Vagina (tissue), 2 donors: ENCODE data around the gene NDUFS7.

Experiments used
- POLR2A ChIP-seq, 2 donors: fragments of 450-650 bp; IDR thresholded peaks; one replicate each; pipeline ENCODE4 v1.6.1; 2017; ENCODE audit warnings: antibody characterized with exemption in 2 of 2, mild to moderate bottlenecking in 2 of 2, moderate library complexity in 2 of 2
- POLR2AphosphoS5 ChIP-seq, 2 donors: sonication (generic); formaldehyde crosslinking; IDR thresholded peaks; one replicate each; pipeline ENCODE4 v1.9.0; 2017; ENCODE audit warnings: antibody characterized with exemption in 2 of 2, mild to moderate bottlenecking in 2 of 2, low read depth in 1 of 2; ENCODE audit not compliant: insufficient read depth in 1 of 2
- TF ChIP-seq, protein P1 (sequence below), 3 experiments: fragments of 450-650 bp in 2 of 3; fragments of 200-600 bp in 1 of 3; sonication (generic) in 1 of 3; IDR thresholded peaks; one replicate each; pipeline ENCODE4 v1.5.1; 2017 to 2019; ENCODE audit warnings: antibody characterized with exemption in 3 of 3, mild to moderate bottlenecking in 2 of 3, moderate library complexity in 2 of 3

DNA sequence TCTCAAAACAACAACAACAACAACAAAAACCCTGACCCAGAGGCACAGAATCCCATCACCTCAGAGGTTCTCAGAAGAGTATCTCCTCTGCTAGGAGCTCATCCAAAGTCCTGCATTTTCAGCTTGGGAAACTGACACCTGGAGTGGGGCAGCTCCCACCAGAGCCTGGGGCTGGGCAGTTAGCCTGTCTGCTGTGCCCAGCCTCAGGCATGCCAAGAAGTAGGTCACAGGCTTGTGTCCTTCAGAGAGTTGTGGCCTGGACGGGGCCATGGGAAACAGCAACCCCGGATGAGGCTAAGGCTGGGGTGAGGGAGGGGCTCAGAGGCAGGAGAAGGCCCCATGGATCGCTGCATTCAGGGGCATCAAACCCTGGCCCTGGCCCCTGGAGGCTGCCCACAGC lies 2.1 kb downstream of the NDUFS7 start:
- TF ChIP-seq, protein P1, sequence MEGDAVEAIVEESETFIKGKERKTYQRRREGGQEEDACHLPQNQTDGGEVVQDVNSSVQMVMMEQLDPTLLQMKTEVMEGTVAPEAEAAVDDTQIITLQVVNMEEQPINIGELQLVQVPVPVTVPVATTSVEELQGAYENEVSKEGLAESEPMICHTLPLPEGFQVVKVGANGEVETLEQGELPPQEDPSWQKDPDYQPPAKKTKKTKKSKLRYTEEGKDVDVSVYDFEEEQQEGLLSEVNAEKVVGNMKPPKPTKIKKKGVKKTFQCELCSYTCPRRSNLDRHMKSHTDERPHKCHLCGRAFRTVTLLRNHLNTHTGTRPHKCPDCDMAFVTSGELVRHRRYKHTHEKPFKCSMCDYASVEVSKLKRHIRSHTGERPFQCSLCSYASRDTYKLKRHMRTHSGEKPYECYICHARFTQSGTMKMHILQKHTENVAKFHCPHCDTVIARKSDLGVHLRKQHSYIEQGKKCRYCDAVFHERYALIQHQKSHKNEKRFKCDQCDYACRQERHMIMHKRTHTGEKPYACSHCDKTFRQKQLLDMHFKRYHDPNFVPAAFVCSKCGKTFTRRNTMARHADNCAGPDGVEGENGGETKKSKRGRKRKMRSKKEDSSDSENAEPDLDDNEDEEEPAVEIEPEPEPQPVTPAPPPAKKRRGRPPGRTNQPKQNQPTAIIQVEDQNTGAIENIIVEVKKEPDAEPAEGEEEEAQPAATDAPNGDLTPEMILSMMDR (IDR thresholded peaks at IDR 0.05): no peak
- no peak for TF ChIP-seq POLR2A (IDR thresholded peaks at IDR 0.05)
- no peak for TF ChIP-seq POLR2AphosphoS5 (IDR thresholded peaks at IDR 0.05; ENCODE audit: insufficient read depth in 1 of 2, low read depth in 1 of 2)
